Liver (tissue), 9 donors: ENCODE measurements around the gene DYNLL2. TPM values are rescaled to one million over a fixed set of nuclear protein-coding genes. Genes with fewer than 3 reads are reported as not detected.
"Not testable (repeated sequence)": the region's sequence is repeated elsewhere in the genome, so short reads cannot be mapped to it uniquely, and the experiment has no call there.

ENCODE experiments used
- DNase-seq: peaks from one replicate; pipeline ENCODE4 v3.0.0-alpha.2; 2017; ENCODE audit warnings: low spot score
- H3K27ac ChIP-seq, 2 donors: one replicate each; pipeline ENCODE4 v1.7.0; 2013; ENCODE audit warnings: inconsistent platforms in 2 of 2, low read length in 2 of 2, control low read depth in 1 of 2, low read depth in 1 of 2, mild to moderate bottlenecking in 1 of 2
- H3K27me3 ChIP-seq, 4 donors: one replicate each; pipeline versions ENCODE4 v1.6.1 to v1.7.0; 2013; ENCODE audit warnings: low read length in 3 of 4, inconsistent platforms in 1 of 4, mild to moderate bottlenecking in 1 of 4, moderate library complexity in 1 of 4; ENCODE audit not compliant: control insufficient read depth in 4 of 4, insufficient read depth in 4 of 4
- H3K36me3 ChIP-seq, 4 donors: one replicate each; pipeline versions ENCODE4 v1.6.1 to v1.7.0; 2013; ENCODE audit warnings: low read length in 3 of 4, mild to moderate bottlenecking in 3 of 4, low read depth in 1 of 4, moderate library complexity in 1 of 4; ENCODE audit not compliant: control insufficient read depth in 4 of 4, insufficient read depth in 3 of 4
- H3K4me1 ChIP-seq, 4 donors: one replicate each; pipeline versions ENCODE4 v1.6.1 to v1.7.0; 2013; ENCODE audit warnings: low read length in 3 of 4, mild to moderate bottlenecking in 3 of 4, moderate library complexity in 1 of 4; ENCODE audit not compliant: control insufficient read depth in 4 of 4, insufficient read depth in 4 of 4
- H3K4me3 ChIP-seq, 3 donors: one replicate each; pipeline versions ENCODE4 v1.6.1 to v1.7.0; 2013; ENCODE audit warnings: low read length in 3 of 3, control low read depth in 1 of 3, low read depth in 1 of 3, mild to moderate bottlenecking in 1 of 3
- H3K9ac ChIP-seq, 2 donors: one replicate each; pipeline ENCODE4 v1.7.0; 2013; ENCODE audit warnings: low read length in 2 of 2, mild to moderate bottlenecking in 2 of 2, moderate library complexity in 2 of 2, control low read depth in 1 of 2, low read depth in 1 of 2
- H3K9me3 ChIP-seq, 4 donors: one replicate each; pipeline versions ENCODE4 v1.6.1 to v1.7.0; 2013; ENCODE audit warnings: low read length in 3 of 4; ENCODE audit not compliant: control insufficient read depth in 4 of 4
- ATF3 ChIP-seq: IDR thresholded peaks from 2 replicates; pipeline ENCODE4 v1.6.1; 2016; ENCODE audit warnings: antibody characterized with exemption
- CTCF ChIP-seq: fragments of 150-350 bp; IDR thresholded peaks from 2 replicates; pipeline ENCODE4 v1.5.1; 2017; ENCODE audit warnings: improper control_type of control experiment, low read depth, low read length; ENCODE audit not compliant: missing input control
- EGR1 ChIP-seq, 2 donors: IDR thresholded peaks; 2 replicates each; pipeline ENCODE4 v1.6.1; 2016 to 2018; ENCODE audit warnings: antibody characterized with exemption in 2 of 2, low read depth in 2 of 2
- FOXA2 ChIP-seq: IDR thresholded peaks from 2 replicates; pipeline ENCODE4 v1.6.1; 2016; ENCODE audit warnings: antibody characterized with exemption
- GABPA ChIP-seq, 2 donors: IDR thresholded peaks in 1 of 2; conservative IDR thresholded peaks in 1 of 2; 2 replicates each; pipeline ENCODE4 v1.6.1; 2016; ENCODE audit warnings: antibody characterized with exemption in 2 of 2, mild to moderate bottlenecking in 1 of 2, moderate library complexity in 1 of 2
- HNF4A ChIP-seq, 2 donors: conservative IDR thresholded peaks; 2 replicates each; pipeline ENCODE4 v1.6.1; 2016; ENCODE audit warnings: antibody characterized with exemption in 2 of 2, mild to moderate bottlenecking in 2 of 2
- HNF4G ChIP-seq: IDR thresholded peaks from 2 replicates; pipeline ENCODE4 v1.6.1; 2016; ENCODE audit warnings: antibody characterized with exemption
- JUND ChIP-seq, 2 donors: IDR thresholded peaks; 2 replicates each; pipeline ENCODE4 v1.6.1; 2016; ENCODE audit warnings: antibody characterized with exemption in 2 of 2
- NR2F2 ChIP-seq: IDR thresholded peaks from 2 replicates; pipeline ENCODE4 v1.6.1; 2016; ENCODE audit warnings: antibody characterized with exemption
- RAD21 ChIP-seq, 2 donors: IDR thresholded peaks; 2 replicates each; pipeline ENCODE4 v1.6.1; 2016; ENCODE audit warnings: antibody characterized with exemption in 2 of 2, mild to moderate bottlenecking in 2 of 2
- RXRA ChIP-seq, 2 donors: IDR thresholded peaks; 2 replicates each; pipeline ENCODE4 v1.6.1; 2017 to 2018; ENCODE audit warnings: antibody characterized with exemption in 2 of 2, mild to moderate bottlenecking in 1 of 2
- SP1 ChIP-seq: IDR thresholded peaks from 2 replicates; pipeline ENCODE4 v1.6.1; 2018; ENCODE audit warnings: antibody characterized with exemption, mild to moderate bottlenecking
- TAF1 ChIP-seq: conservative IDR thresholded peaks from 2 replicates; pipeline ENCODE4 v1.6.1; 2016; ENCODE audit warnings: antibody characterized with exemption, mild to moderate bottlenecking
- YY1 ChIP-seq: IDR thresholded peaks from 2 replicates; pipeline ENCODE4 v1.6.1; 2016; ENCODE audit warnings: antibody characterized with exemption, mild to moderate bottlenecking
- whole genome bisulfite sequencing: extraction: QIAGEN DNeasy Blood & Tissue Kit; methylation state at CpG from one replicate; pipeline ENCODE4 v1.1.7; 2013; 5-methylcytosine and 5-hydroxymethylcytosine counted together
- polyA plus RNA-seq, 2 donors: library from polyadenylated mRNA; stranded (reverse) in 1 of 2; unstranded in 1 of 2; fragments of 200-250 nt in 1 of 2; fragments of >200 nt in 1 of 2; fragmentation: Nextera tagmentation in 1 of 2; extraction: Ambion mirVana in 1 of 2; gene quantifications; one replicate each; pipeline versions ENCODE4 v1.2.1 to v1.2.3, GENCODE V29; 2013 to 2015
- total RNA-seq, 2 donors: library from RNA; depleted of rRNA; stranded (reverse); fragments of >200 nt; gene quantifications; one replicate each; pipeline ENCODE4 v1.2.3, GENCODE V29; 2014
- TF ChIP-seq, protein P1 (sequence below): IDR thresholded peaks from 2 replicates; pipeline ENCODE4 v1.6.1; 2016; ENCODE audit warnings: antibody characterized with exemption
- TF ChIP-seq, protein P2 (sequence below): IDR thresholded peaks from 2 replicates; pipeline ENCODE4 v1.6.1; 2016; ENCODE audit warnings: antibody characterized with exemption, mild to moderate bottlenecking
- TF ChIP-seq, protein P3 (sequence below): IDR thresholded peaks from 2 replicates; pipeline ENCODE4 v1.6.1; 2016; ENCODE audit warnings: antibody characterized with exemption
- donor health status: healthy.
- donor health status: healthy.
- donor health status: healthy.
- donor health status: healthy.
- donor health status: healthy.

Gene DYNLL2
- total and polyA plus RNA-seq, 4 donors, result 3.2 to 22.1 (median 14.1) TPM

DNA sequence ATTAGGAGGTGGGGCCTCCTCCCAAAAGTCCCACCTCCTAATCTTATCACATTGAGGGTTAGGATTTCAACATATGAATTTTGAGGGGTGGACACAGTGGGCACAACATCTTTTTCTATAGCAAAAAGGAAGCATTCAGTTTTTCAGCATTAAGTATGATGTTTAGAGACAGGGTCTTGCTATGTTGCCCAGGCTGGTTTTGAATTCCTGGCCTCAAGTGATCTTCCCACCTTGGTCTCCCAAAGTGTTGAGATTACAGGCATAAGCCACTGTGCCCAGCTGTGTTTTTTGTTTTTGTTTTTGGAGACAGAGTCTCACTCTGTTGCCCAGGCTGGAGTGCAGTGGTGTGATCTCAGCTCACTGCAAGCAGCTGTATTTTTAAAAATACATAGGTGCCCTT is 18.7 kb downstream of the DYNLL2 start:
- H3K27ac ChIP-seq, H3K27me3 ChIP-seq, H3K4me1 ChIP-seq, DNase-seq, H3K9me3 ChIP-seq, H3K36me3 ChIP-seq, H3K9ac ChIP-seq, H3K4me3 ChIP-seq: not testable (repeated sequence)

DNA sequence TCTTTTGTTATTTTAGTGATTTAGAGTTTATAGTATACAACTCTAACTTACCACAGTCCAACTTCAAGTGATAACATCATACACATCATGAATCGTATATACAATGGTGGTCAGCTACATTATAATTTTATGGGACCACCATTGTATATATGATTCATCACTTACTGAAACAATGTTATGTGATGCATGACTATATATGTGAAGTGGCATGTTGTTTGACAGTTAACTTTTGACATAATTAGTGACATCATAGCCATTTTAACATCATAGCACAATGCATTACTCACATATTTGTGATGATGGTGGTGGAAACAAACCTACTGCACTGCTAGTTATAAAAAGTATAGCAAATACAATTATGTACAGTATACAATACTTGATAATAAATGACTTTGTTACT is 21.9 kb downstream of the DYNLL2 start:
- no peak overlapping the region for H3K27ac ChIP-seq
- WGBS, result 97% methylated on average over 1 of the region's 1 CpG
- no peak for DNase-seq
- no peak overlapping the region for H3K9ac ChIP-seq
- H3K27me3 ChIP-seq, result no peaks in the 10 kb centered on the region
- H3K4me1 ChIP-seq, result no peaks in the 10 kb centered on the region
- no peaks in the 10 kb centered on the region for H3K36me3 ChIP-seq
- H3K9me3 ChIP-seq, result no peaks in the 10 kb centered on the region
- no peak overlapping the region for H3K4me3 ChIP-seq
- no peak for TF ChIP-seq RXRA (IDR thresholded peaks at IDR 0.05)

GRCh38 chr17:58107306-58107705 is 24.1 kb downstream of the DYNLL2 start:
- H3K27me3 ChIP-seq, result no peaks in the 10 kb centered on the region
- no peak overlapping the region for H3K9ac ChIP-seq
- DNase-seq, result no peak
- no peak overlapping the region for H3K4me3 ChIP-seq
- no peaks in the 10 kb centered on the region for H3K9me3 ChIP-seq
- WGBS, result 53% methylated on average over 1 of the region's 1 CpG
- H3K36me3 ChIP-seq, result no peaks in the 10 kb centered on the region
- H3K4me1 ChIP-seq, result no peaks in the 10 kb centered on the region
- no peak overlapping the region for H3K27ac ChIP-seq
- TF ChIP-seq, protein P1, sequence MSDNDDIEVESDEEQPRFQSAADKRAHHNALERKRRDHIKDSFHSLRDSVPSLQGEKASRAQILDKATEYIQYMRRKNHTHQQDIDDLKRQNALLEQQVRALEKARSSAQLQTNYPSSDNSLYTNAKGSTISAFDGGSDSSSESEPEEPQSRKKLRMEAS, result no peak
- TF ChIP-seq NR2F2 (no peak), SP1 (no peak), FOXA2 (no peak), YY1 (no peak), EGR1 (IDR thresholded peaks at IDR 0.05; ENCODE audit: low read depth in 2 of 2) (no peak), TAF1 (no peak)
- TF ChIP-seq, protein P2, sequence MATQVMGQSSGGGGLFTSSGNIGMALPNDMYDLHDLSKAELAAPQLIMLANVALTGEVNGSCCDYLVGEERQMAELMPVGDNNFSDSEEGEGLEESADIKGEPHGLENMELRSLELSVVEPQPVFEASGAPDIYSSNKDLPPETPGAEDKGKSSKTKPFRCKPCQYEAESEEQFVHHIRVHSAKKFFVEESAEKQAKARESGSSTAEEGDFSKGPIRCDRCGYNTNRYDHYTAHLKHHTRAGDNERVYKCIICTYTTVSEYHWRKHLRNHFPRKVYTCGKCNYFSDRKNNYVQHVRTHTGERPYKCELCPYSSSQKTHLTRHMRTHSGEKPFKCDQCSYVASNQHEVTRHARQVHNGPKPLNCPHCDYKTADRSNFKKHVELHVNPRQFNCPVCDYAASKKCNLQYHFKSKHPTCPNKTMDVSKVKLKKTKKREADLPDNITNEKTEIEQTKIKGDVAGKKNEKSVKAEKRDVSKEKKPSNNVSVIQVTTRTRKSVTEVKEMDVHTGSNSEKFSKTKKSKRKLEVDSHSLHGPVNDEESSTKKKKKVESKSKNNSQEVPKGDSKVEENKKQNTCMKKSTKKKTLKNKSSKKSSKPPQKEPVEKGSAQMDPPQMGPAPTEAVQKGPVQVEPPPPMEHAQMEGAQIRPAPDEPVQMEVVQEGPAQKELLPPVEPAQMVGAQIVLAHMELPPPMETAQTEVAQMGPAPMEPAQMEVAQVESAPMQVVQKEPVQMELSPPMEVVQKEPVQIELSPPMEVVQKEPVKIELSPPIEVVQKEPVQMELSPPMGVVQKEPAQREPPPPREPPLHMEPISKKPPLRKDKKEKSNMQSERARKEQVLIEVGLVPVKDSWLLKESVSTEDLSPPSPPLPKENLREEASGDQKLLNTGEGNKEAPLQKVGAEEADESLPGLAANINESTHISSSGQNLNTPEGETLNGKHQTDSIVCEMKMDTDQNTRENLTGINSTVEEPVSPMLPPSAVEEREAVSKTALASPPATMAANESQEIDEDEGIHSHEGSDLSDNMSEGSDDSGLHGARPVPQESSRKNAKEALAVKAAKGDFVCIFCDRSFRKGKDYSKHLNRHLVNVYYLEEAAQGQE, result no peak

DNA sequence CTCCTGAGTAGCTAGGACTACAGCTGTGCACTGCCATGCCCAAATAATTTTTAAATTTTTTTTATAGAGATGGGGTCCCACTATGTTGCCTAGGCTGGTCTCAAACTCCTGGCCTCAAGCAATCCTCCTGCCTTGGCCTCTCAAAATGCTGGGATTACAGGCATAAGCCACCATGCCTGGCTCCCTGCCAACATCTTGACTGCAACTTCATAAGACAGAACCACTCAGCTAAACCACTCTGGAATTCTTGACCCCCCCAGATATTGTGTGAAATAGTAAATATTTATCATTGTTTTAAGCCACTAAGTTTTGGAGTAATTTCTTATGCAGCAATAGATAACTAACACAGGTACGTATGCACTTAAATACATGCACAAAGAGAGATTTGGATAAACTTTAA is 26.0 kb downstream of the DYNLL2 start:
- H3K27ac ChIP-seq, result no peak overlapping the region
- no peaks in the 10 kb centered on the region for H3K27me3 ChIP-seq
- no peak overlapping the region for H3K9ac ChIP-seq
- H3K9me3 ChIP-seq, result no peaks in the 10 kb centered on the region
- WGBS, result 71% methylated on average over 1 of the region's 1 CpG
- H3K4me1 ChIP-seq, result no peaks in the 10 kb centered on the region
- no peak overlapping the region for H3K4me3 ChIP-seq
- H3K36me3 ChIP-seq, result no peaks in the 10 kb centered on the region
- no peak for DNase-seq
- TF ChIP-seq HNF4A (conservative IDR thresholded peaks at IDR 0.05) (no peak), SP1 (no peak), NR2F2 (no peak), JUND (IDR thresholded peaks at IDR 0.05) (no peak), EGR1 (IDR thresholded peaks at IDR 0.05; ENCODE audit: low read depth in 2 of 2) (no peak), YY1 (no peak), RAD21 (IDR thresholded peaks at IDR 0.05) (no peak), ATF3 (no peak), FOXA2 (no peak), GABPA (IDR thresholded peaks at IDR 0.05 in 1 of 2, conservative IDR thresholded peaks at IDR 0.05 in 1 of 2) (no peak), CTCF (no peak), HNF4G (no peak), RXRA (IDR thresholded peaks at IDR 0.05) (no peak)
- TF ChIP-seq, protein P1, result no peak
- TF ChIP-seq, protein P3, sequence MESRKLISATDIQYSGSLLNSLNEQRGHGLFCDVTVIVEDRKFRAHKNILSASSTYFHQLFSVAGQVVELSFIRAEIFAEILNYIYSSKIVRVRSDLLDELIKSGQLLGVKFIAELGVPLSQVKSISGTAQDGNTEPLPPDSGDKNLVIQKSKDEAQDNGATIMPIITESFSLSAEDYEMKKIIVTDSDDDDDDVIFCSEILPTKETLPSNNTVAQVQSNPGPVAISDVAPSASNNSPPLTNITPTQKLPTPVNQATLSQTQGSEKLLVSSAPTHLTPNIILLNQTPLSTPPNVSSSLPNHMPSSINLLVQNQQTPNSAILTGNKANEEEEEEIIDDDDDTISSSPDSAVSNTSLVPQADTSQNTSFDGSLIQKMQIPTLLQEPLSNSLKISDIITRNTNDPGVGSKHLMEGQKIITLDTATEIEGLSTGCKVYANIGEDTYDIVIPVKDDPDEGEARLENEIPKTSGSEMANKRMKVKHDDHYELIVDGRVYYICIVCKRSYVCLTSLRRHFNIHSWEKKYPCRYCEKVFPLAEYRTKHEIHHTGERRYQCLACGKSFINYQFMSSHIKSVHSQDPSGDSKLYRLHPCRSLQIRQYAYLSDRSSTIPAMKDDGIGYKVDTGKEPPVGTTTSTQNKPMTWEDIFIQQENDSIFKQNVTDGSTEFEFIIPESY, result no peak
